Upper lobe of right lung (tissue), 1 donor: ENCODE measurements around the gene SIM2. TPM values are rescaled to one million over a fixed set of nuclear protein-coding genes. Genes with fewer than 3 reads are reported as not detected.
A peak's percentile ranks its signal among the peaks of the same experiment; 100 is the strongest.

ENCODE experiments used
- ATAC-seq: fragments of 200-7000 bp; cut with Tn5 transposase; one replicate; pipeline ENCODE4 v1.9.1; 2020; ENCODE audit warnings: mild to moderate bottlenecking, moderate library complexity
- DNase-seq: peaks from one replicate; pipeline ENCODE4 v3.0.0-alpha.2; 2020
- H3K27ac ChIP-seq: fragments of 200-600 bp; one replicate; pipeline ENCODE4 v1.8.0; 2022
- H3K27me3 ChIP-seq: fragments of 200-600 bp; one replicate; pipeline ENCODE4 v1.8.0; 2022; ENCODE audit warnings: mild to moderate bottlenecking
- H3K36me3 ChIP-seq: fragments of 200-600 bp; one replicate; pipeline ENCODE4 v1.8.0; 2022
- H3K4me1 ChIP-seq: fragments of 200-600 bp; one replicate; pipeline ENCODE4 v1.8.0; 2022
- H3K4me3 ChIP-seq: fragments of 200-600 bp; one replicate; pipeline ENCODE4 v1.8.0; 2022; ENCODE audit warnings: mild to moderate bottlenecking
- H3K9me3 ChIP-seq: fragments of 200-600 bp; one replicate; pipeline ENCODE4 v1.8.0; 2022
- intact Hi-C: fragments of 100-400 bp; cut with DNase I; formaldehyde crosslinking; loops from one replicate; pipeline ENCODE4 v1.11.0; 2022
- total RNA-seq: library from RNA; stranded (reverse); fragmentation: NEBNext Ultra II Directional; extraction: Animal tissue kit (Norgen Biotek cat#: 25700); gene quantifications from one replicate; pipeline ENCODE4 v1.2.1, GENCODE V29; 2021
- TF ChIP-seq, protein P1 (sequence below): fragments of 200-600 bp; IDR thresholded peaks from one replicate; pipeline ENCODE4 v1.8.0; 2022; ENCODE audit warnings: antibody characterized with exemption
- donor health status: DM: no; HTN: yes; CAD: no; lungs with severe emphysema.

Gene SIM2
- total RNA-seq, 1 donor from 2014 or later, result not detected

DNA sequence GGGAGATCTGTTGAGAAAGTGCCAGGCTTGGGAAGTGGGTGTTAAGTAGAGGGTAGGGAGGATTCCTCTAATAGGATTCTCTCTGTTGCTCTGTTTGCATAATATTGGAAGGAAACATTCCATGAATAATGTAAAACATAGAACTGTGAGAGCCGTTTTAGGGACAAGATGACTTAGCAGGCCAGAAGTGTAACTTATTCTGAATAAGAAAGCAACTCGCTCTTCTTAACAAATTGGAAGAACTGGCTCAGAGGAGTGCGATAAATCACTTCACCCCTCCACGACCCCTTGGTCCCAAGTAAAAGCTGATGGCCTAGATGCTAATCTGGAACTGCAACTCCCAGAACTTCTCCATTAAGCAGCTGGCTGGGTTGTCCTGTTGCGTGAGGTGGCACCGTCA lies 19.1 kb downstream of the SIM2 start:
- no peaks in the 10 kb centered on the region for H3K9me3 ChIP-seq
- intact Hi-C loops, result no loop called here
- no peak overlapping the region for H3K4me3 ChIP-seq
- H3K27me3 ChIP-seq, result peaks cover 69% of the 10 kb centered on the region
- DNase-seq (no peak), ATAC-seq (no peak)
- H3K27ac ChIP-seq, result no peak overlapping the region
- H3K36me3 ChIP-seq, result no peaks in the 10 kb centered on the region
- TF ChIP-seq, protein P1, sequence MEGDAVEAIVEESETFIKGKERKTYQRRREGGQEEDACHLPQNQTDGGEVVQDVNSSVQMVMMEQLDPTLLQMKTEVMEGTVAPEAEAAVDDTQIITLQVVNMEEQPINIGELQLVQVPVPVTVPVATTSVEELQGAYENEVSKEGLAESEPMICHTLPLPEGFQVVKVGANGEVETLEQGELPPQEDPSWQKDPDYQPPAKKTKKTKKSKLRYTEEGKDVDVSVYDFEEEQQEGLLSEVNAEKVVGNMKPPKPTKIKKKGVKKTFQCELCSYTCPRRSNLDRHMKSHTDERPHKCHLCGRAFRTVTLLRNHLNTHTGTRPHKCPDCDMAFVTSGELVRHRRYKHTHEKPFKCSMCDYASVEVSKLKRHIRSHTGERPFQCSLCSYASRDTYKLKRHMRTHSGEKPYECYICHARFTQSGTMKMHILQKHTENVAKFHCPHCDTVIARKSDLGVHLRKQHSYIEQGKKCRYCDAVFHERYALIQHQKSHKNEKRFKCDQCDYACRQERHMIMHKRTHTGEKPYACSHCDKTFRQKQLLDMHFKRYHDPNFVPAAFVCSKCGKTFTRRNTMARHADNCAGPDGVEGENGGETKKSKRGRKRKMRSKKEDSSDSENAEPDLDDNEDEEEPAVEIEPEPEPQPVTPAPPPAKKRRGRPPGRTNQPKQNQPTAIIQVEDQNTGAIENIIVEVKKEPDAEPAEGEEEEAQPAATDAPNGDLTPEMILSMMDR, result no peak
- H3K4me1 ChIP-seq, result no peaks in the 10 kb centered on the region

DNA sequence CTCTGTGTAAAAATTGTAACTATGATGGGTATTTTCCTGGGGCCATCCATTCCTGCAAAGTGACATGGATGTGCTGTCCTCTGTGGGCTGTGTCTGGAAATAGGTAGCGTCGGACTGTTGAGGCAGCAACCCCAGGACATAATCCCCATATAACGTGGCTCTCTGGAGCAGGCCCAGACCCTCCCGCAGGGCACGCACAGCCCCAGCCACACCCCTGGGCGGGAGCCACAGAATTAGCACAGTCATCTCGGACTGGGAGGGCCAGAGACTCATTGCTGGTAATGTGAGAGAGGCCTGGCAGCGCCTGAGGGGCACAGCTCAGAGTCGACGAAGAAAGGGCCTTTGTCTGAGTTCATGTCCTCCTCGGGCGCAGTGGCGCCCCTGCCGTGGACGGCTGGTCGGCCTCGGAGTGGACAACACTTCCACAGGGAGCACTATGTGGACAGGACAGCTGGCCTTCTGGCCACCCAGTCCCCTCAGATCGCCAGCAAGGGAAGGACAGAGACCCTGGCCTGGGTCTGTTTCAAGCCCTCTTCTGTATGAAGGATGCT lies 20.1 kb downstream of the SIM2 start:
- peak; percentile 53 for DNase-seq
- H3K9me3 ChIP-seq, result no peaks in the 10 kb centered on the region
- no peaks in the 10 kb centered on the region for H3K36me3 ChIP-seq
- TF ChIP-seq, protein P1, result no peak
- no peak overlapping the region for H3K4me3 ChIP-seq
- peaks cover 59% of the 10 kb centered on the region for H3K27me3 ChIP-seq
- ATAC-seq, result no peak
- H3K27ac ChIP-seq, result no peak overlapping the region
- H3K4me1 ChIP-seq, result no peaks in the 10 kb centered on the region
- intact Hi-C loops, result no loop called here

DNA sequence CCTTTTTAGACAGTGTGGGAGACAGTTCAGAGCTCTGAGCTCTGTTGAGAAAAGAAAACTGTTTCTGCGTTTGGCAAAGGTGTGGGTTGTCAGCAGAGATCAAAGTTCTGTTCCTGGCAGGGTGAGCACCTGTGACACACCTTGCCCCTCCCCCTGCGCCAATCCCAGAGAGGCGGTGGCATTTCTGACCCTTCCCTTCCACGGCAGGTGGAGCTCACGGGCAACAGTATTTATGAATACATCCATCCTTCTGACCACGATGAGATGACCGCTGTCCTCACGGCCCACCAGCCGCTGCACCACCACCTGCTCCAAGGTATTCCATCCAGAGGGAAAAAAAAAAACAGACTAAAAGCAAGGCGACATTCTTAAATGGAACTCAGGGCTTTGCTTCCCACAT lies 20.7 kb downstream of the SIM2 start:
- H3K27me3 ChIP-seq, result peaks cover 53% of the 10 kb centered on the region
- no peaks in the 10 kb centered on the region for H3K9me3 ChIP-seq
- peak; percentile 35 for DNase-seq
- H3K4me1 ChIP-seq, result no peaks in the 10 kb centered on the region
- no peak overlapping the region for H3K27ac ChIP-seq
- H3K36me3 ChIP-seq, result no peaks in the 10 kb centered on the region
- ATAC-seq, result no peak
- TF ChIP-seq, protein P1, result no peak
- intact Hi-C loops, result no loop called here
- H3K4me3 ChIP-seq, result no peak overlapping the region

DNA sequence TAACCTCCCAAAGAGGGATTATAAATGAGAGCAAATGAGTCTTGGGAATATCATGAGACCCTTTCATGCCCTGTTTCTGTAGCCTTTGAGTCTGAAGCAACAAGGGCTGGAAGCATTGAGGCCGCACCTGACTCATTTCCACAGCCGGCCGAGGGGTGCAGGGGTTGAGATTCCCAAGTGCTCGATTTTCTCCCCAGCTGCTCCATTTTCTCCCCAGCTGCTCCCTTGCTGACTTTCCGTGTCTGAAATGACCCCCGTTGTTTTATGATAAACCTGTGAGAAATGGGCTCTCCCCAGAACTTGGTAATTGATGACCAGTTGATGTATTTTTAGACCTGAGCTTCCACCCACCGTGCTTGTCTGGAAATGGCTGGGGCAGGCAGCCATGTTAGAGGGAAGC lies 22.9 kb downstream of the SIM2 start:
- peak; percentile 30 for DNase-seq

DNA sequence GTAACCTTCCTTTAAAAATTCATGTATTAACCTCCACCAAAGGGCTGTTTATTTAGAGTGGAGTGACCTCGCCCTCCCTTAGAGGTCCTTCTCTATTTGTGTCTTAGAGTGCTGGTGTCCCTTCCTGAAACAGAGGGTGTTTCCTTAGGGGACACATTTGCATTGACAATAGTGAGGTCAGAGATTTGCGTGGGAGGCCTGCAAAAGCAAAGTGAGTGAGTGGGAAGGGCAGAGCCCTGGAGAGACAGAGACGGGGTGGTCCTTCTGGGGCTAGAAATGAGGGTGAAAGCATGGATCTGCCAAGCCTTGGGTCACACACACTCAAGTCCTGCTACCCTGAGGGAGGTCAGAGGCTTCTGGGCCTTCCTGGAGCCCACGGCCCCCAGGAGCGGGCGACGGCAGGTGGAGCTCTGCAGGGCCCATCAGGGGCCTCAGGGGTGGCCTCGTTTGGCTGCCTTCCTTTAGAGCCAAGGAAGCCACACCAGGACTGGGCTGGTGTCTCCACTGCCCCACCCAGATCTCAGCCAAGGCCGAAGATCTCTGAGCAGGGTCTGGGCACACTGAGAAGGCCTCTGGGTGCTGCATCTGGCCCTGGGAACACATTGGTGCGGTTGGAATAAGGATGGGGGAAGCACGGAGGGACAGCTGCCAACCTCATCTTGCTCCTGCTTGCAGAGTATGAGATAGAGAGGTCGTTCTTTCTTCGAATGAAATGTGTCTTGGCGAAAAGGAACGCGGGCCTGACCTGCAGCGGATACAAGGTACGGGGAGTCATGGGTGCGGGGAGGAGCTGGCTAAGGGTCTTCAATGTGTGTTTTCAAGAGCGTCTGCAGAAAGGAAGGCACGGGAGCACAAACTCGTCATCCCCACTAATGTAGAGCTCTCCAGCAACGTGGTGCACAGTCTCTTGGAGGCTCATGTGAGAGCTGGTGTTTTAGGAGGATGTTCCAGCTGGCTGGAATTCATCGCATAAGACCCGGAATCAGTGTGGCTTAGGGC lies 23.8 kb downstream of the SIM2 start:
- Histone ChIP-seq H3K4me3 (no peak overlapping the region), H3K9me3 (no peaks in the 10 kb centered on the region), H3K36me3 (no peaks in the 10 kb centered on the region), H3K27ac (no peak overlapping the region), H3K4me1 (no peaks in the 10 kb centered on the region), H3K27me3 (peaks cover 30% of the 10 kb centered on the region)
- peak; percentile 25 for DNase-seq
- TF ChIP-seq, protein P1, result no peak
- intact Hi-C loops, result no loop called here
- no peak for ATAC-seq

More for the DNA sequence above, 22.9 kb downstream of the SIM2 start:
- TF ChIP-seq, protein P1, result no peak
- H3K27ac ChIP-seq, result no peak overlapping the region
- H3K4me1 ChIP-seq, result no peaks in the 10 kb centered on the region
- ATAC-seq, result no peak
- intact Hi-C loops, result no loop called here
- H3K4me3 ChIP-seq, result no peak overlapping the region
- H3K36me3 ChIP-seq, result no peaks in the 10 kb centered on the region
- no peaks in the 10 kb centered on the region for H3K9me3 ChIP-seq
- H3K27me3 ChIP-seq, result peaks cover 38% of the 10 kb centered on the region
